ENCODE results near the gene PLCB1. TPM values are rescaled to one million over a fixed set of nuclear protein-coding genes. Genes with fewer than 3 reads are reported as not detected.

Gene PLCB1
- total RNA-seq, 1 donor from 2014 or later, result 6.3 TPM

DNA sequence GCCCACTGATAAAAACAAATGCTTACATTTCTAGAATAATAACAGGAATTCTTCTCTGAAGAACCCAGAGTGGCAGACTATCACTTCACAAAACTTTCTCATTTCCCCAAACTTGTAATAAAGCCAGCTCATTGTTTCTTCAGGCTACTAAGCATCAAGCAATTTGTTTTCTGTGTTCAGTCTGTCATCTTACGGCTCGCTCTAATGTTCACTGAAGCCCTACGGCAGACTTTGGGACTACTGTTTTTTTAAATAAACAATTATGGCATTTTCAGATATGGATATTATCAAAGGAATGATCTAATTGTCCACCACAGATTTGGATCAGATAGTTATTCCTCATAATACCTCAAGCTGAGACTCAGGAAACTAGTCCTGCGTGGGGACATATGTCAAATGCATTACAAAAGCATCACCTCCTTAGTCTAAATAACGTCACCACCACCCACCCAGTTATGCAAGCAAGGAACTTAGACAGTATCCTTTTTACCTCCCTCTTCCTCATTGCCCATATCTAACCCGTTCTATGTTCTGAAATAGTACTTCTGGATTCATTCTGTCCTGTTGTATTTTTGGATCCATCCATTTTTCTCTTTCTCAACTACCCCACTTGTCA, 415.1 kb downstream of the PLCB1 start:
- no peaks in the 10 kb centered on the region for H3K27me3 ChIP-seq (ENCODE audit: low read depth)
- ATAC-seq (no peak), DNase-seq (no peak)
- no peak overlapping the region for H3K27ac ChIP-seq
- no peaks in the 10 kb centered on the region for H3K4me1 ChIP-seq
- TF ChIP-seq CTCF (IDR thresholded peaks at IDR 0.05), result no peak
- intact Hi-C loops (cut with DNase I), result no loop called here
- no peaks in the 10 kb centered on the region for H3K9me3 ChIP-seq
- H3K36me3 ChIP-seq, result no peaks in the 10 kb centered on the region
- no peak overlapping the region for H3K4me3 ChIP-seq

DNA sequence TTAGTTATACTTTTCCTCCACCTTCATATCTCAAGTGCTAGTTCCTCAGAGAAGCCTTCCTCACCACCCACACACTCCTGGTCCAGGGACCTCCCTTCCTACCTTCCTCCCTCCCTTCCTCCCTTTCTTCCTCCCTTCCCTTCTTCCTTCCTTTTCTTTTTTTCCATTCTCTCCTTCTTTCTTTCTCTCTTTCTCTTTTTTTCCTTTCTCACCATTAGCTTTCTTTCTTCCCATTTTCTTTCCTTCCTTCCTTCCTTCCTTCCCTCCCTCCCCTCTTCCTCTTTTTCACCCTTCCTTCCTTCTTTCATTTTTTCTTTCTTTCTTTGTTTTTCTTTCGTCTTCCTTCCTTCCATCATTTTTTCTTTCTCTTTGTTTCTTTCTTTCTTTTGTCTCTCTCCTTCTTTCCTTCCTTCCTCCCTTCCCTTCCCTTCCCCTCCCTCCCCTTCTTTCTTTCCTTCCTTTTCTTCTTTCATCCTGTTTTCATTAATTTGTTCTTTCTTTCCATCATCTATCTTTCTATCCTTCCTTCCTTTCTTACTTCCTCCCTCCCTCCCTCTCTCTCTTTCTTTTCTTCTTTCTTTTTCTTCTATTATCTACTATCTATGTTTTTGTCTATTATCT, 416.0 kb downstream of the PLCB1 start:
- no peaks in the 10 kb centered on the region for H3K4me1 ChIP-seq
- H3K36me3 ChIP-seq, result no peaks in the 10 kb centered on the region
- H3K27me3 ChIP-seq (ENCODE audit: low read depth), result no peaks in the 10 kb centered on the region
- no peak for ATAC-seq
- DNase-seq, result no peak
- no peak overlapping the region for H3K27ac ChIP-seq
- no peak overlapping the region for H3K4me3 ChIP-seq
- H3K9me3 ChIP-seq, result no peaks in the 10 kb centered on the region
- no peak for TF ChIP-seq CTCF (IDR thresholded peaks at IDR 0.05)
- intact Hi-C loops (cut with DNase I), result no loop called here

GRCh38 chr20:8549192-8549591, 417.1 kb downstream of the PLCB1 start:
- Histone ChIP-seq H3K27me3 (ENCODE audit: low read depth) (no peaks in the 10 kb centered on the region), H3K27ac (no peak overlapping the region), H3K4me3 (no peak overlapping the region), H3K9me3 (no peaks in the 10 kb centered on the region), H3K4me1 (no peaks in the 10 kb centered on the region), H3K36me3 (no peaks in the 10 kb centered on the region)
- TF ChIP-seq CTCF (IDR thresholded peaks at IDR 0.05), result no peak
- DNase-seq (no peak), ATAC-seq (no peak)
- intact Hi-C loops (cut with DNase I), result no loop called here

DNA sequence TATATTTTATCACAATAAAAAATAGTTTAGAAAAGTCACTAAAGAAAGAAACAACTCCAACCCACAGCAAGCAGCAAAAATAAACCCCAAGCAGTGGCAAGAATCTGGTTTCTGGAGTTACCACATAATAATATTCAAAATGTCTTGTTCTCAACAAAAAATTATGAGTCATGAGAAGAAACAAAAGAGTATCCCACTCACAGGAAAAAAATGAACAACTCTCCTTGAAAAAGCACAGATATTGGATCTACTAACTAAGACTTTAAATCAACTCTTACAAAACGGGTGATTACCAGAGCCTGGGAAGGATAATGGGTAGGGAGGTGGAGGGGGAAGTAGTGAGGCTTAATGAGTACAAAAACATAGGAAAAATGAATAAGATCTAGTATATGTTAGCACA, 425.6 kb downstream of the PLCB1 start:
- no peak overlapping the region for H3K27ac ChIP-seq
- no peaks in the 10 kb centered on the region for H3K27me3 ChIP-seq (ENCODE audit: low read depth)
- H3K36me3 ChIP-seq, result no peaks in the 10 kb centered on the region
- H3K9me3 ChIP-seq, result peaks cover 8% of the 10 kb centered on the region
- no peaks in the 10 kb centered on the region for H3K4me1 ChIP-seq
- intact Hi-C loops (cut with DNase I), result no loop called here
- no peak for DNase-seq
- H3K4me3 ChIP-seq, result no peak overlapping the region
- no peak for ATAC-seq
- TF ChIP-seq CTCF (IDR thresholded peaks at IDR 0.05), result no peak

DNA sequence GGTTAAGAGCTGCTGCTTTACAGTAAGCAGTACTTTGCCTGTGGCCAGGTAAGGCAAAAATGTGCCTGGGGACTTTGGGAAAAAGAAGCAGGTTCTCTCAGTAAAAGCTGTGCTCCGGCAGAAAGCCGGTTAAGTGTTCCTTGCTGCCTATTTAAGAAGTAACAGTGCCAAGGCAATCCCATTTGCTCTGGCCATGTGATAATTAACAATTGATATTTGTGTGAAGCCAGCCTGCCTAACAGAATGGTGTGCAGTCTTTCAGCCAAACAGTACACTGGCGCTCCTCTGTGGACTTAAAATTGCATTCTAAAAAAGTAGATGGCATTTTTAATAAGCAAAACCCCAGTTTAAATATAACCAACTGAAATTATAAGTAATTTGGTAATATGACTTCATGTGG, 430.3 kb downstream of the PLCB1 start:
- no peak for DNase-seq
- intact Hi-C loops (cut with DNase I), result no loop called here
- Histone ChIP-seq H3K27ac (no peak overlapping the region), H3K9me3 (peaks cover 8% of the 10 kb centered on the region), H3K4me3 (no peak overlapping the region), H3K36me3 (no peaks in the 10 kb centered on the region), H3K4me1 (no peaks in the 10 kb centered on the region), H3K27me3 (ENCODE audit: low read depth) (no peaks in the 10 kb centered on the region)
- ATAC-seq, result no peak
- no peak for TF ChIP-seq CTCF (IDR thresholded peaks at IDR 0.05)
